Lower leg skin (tissue), 3 donors: ENCODE measurements around the gene FAM162A.

Experiments used
- CTCF ChIP-seq, 3 donors: fragments of 450-650 bp; IDR thresholded peaks; one replicate each; pipeline ENCODE4 v1.5.1; 2016; ENCODE audit warnings: antibody characterized with exemption in 3 of 3, mild to moderate bottlenecking in 3 of 3, moderate library complexity in 2 of 3
- POLR2A ChIP-seq, 2 donors: fragments of 450-650 bp; IDR thresholded peaks; one replicate each; pipeline ENCODE4 v1.6.1; 2016 to 2017; ENCODE audit warnings: antibody characterized with exemption in 2 of 2, mild to moderate bottlenecking in 1 of 2, moderate library complexity in 1 of 2

GRCh38 chr3:122391681-122392446 is 7.9 kb downstream of the FAM162A start:
- TF ChIP-seq POLR2A (IDR thresholded peaks at IDR 0.05) = no peak
- no peak for TF ChIP-seq CTCF (IDR thresholded peaks at IDR 0.05)
